Common myeloid progenitor, CD34-positive (primary cell): Measurements from ENCODE around the gene RIMKLA.

ENCODE experiments used
- CTCF ChIA-PET: fragments of 350-600 bp; sonication (Branson Sonifier 250); formaldehyde crosslinking; loops from one replicate; lab custom pipeline; 2021; ENCODE audit warnings: antibody characterized with exemption; lab: Charles Lee
- POLR2A ChIA-PET: fragments of 350-600 bp; sonication (Branson Sonifier 250); formaldehyde crosslinking; loops from one replicate; lab custom pipeline; 2021; ENCODE audit warnings: antibody characterized with exemption; lab: Charles Lee
- DNase-seq, 3 donors: peaks; one replicate each; pipeline versions ENCODE4 v3.0.0 to v3.0.0-alpha.2; 2013
- H3K27ac ChIP-seq, 2 experiments: 1 replicate in 1 of 2; 2 replicates in 1 of 2; pipeline ENCODE4 v1.7.0; 2013; ENCODE audit warnings: inconsistent platforms in 2 of 2, low read length in 2 of 2, mild to moderate bottlenecking in 2 of 2, low read depth in 1 of 2, moderate library complexity in 1 of 2; ENCODE audit not compliant: severe bottlenecking in 2 of 2, insufficient read depth in 1 of 2, poor library complexity in 1 of 2
- H3K27me3 ChIP-seq, 5 experiments: replicated peaks in 2 of 5; 1 replicate in 3 of 5; 2 replicates in 2 of 5; pipeline versions ENCODE4 v1.6.1 to v1.7.0; 2013; ENCODE audit warnings: low read length in 4 of 5, mild to moderate bottlenecking in 2 of 5, moderate library complexity in 2 of 5, inconsistent platforms in 1 of 5; ENCODE audit not compliant: insufficient read depth in 5 of 5, control insufficient read depth in 4 of 5
- H3K36me3 ChIP-seq, 4 experiments: 1 replicate in 2 of 4; 2 replicates in 2 of 4; pipeline versions ENCODE4 v1.6.1 to v1.7.0; 2013; ENCODE audit warnings: low read length in 3 of 4, control low read depth in 1 of 4, mild to moderate bottlenecking in 1 of 4; ENCODE audit not compliant: control insufficient read depth in 4 of 4, insufficient read depth in 4 of 4
- H3K4me1 ChIP-seq, 4 experiments: 1 replicate in 3 of 4; 2 replicates in 1 of 4; pipeline versions ENCODE4 v1.6.1 to v1.7.1; 2013; ENCODE audit warnings: low read length in 3 of 4, mild to moderate bottlenecking in 3 of 4, control low read depth in 1 of 4, inconsistent platforms in 1 of 4, moderate library complexity in 1 of 4; ENCODE audit not compliant: control insufficient read depth in 4 of 4, insufficient read depth in 4 of 4; ENCODE audit errors: control extremely low read depth in 1 of 4
- H3K4me3 ChIP-seq, 7 experiments: 1 replicate in 4 of 7; 2 replicates in 3 of 7; pipeline versions ENCODE4 v1.5.1 to v1.7.0; 2013; ENCODE audit warnings: mild to moderate bottlenecking in 7 of 7, low read length in 6 of 7, moderate library complexity in 6 of 7, inconsistent platforms in 2 of 7, low read depth in 2 of 7, control low read depth in 1 of 7; ENCODE audit not compliant: insufficient read depth in 4 of 7, control insufficient read depth in 1 of 7; ENCODE audit errors: extremely low read depth in 1 of 7
- H3K9me3 ChIP-seq, 5 experiments: 1 replicate in 4 of 5; 2 replicates in 1 of 5; pipeline versions ENCODE4 v1.6.1 to v1.7.1; 2013; ENCODE audit warnings: low read length in 4 of 5, mild to moderate bottlenecking in 2 of 5, inconsistent platforms in 1 of 5, low read depth in 1 of 5, moderate library complexity in 1 of 5; ENCODE audit not compliant: control insufficient read depth in 4 of 5, insufficient read depth in 2 of 5; ENCODE audit errors: control extremely low read depth in 1 of 5
- WGBS: methylation state at CpG from one replicate; pipeline ENCODE4 v1.1.5; 2013; ENCODE audit not compliant: insufficient coverage; 5-methylcytosine and 5-hydroxymethylcytosine counted together

The RIMKLA gene

DNA sequence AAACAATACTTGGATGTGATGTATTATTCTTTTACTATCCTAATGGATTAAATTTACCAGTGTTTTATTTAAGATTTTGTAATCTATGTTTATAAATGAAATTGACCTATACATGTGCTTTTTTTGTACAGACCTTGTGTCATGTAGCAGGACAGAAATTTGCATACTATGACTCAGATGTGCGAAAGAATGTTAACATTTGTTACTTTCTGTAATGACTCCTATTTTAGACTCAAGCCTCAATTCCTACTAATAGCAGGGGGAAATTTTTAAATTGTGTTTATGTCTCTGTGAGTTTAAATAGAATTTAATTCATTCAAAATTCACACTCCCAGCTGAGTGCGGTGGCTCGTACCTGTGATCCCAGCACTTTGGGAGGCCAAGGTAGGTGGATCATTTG is 21.8 kb upstream of the RIMKLA start:
- Histone ChIP-seq H3K27me3 (peaks cover 0 to 4% (median 0%) of the 10 kb centered on the region in 5 experiments), H3K4me1 (no peaks in the 10 kb centered on the region), H3K9me3 (no peaks in the 10 kb centered on the region), H3K36me3 (no peaks in the 10 kb centered on the region), H3K4me3 (no peak overlapping the region), H3K27ac (no peak overlapping the region)
- CTCF ChIA-PET: no interaction called here
- POLR2A ChIA-PET: no interaction called here
- WGBS: no CpG with 5 or more reads among the region's 3 CpGs
- no peak for DNase-seq

DNA sequence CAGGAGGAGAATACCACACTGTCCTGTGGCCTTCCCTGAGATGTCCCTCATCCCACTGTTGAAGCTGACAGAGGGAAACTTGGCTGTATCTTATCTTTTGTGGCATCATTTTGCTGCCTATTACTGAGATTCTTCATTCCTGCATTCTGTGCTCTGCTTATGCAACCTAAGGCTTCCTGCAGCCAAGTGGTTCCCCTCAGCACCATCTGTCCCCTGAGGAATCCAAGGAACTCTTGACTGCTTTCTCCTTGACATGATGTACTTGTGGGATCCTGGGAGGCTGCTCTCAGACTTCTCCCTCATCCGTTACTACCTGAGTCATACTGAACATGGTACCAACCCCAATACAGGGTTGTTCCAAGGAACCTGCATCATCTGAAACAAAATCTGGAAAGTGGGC is 21.1 kb upstream of the RIMKLA start:
- ChIA-PET CTCF (no interaction called here), POLR2A (no interaction called here)
- Histone ChIP-seq H3K4me1 (no peaks in the 10 kb centered on the region), H3K36me3 (no peaks in the 10 kb centered on the region), H3K4me3 (no peak overlapping the region), H3K9me3 (no peaks in the 10 kb centered on the region), H3K27me3 (peaks cover 0 to 4% (median 0%) of the 10 kb centered on the region in 5 experiments), H3K27ac (no peak overlapping the region)
- 88% methylated on average over 1 of the region's 1 CpG for WGBS
- no peak for DNase-seq

- Histone ChIP-seq H3K27me3 (peaks cover 0 to 2% (median 0%) of the 10 kb centered on the region in 5 experiments), H3K4me1 (no peaks in the 10 kb centered on the region), H3K9me3 (no peaks in the 10 kb centered on the region), H3K36me3 (no peaks in the 10 kb centered on the region), H3K4me3 (no peak overlapping the region), H3K27ac (no peak overlapping the region)
- POLR2A ChIA-PET: no interaction called here
- 94% methylated on average over 5 of the region's 6 CpGs for WGBS
- no peak for DNase-seq
- CTCF ChIA-PET: interaction anchor here (1.1 kb wide), 1 partner anchor 20 kb away, joined by 3 read pairs; no protein-coding TSS in a partner anchor
These were observed 16.5 kb upstream of the RIMKLA start for GRCh38 chr1:42364089-42364488.

GRCh38 chr1:42364542-42364941 is 16.1 kb upstream of the RIMKLA start:
- POLR2A ChIA-PET: interaction anchor here (0.7 kb wide), 1 partner anchor 260 kb away, joined by 3 read pairs; no protein-coding TSS in a partner anchor

DNA sequence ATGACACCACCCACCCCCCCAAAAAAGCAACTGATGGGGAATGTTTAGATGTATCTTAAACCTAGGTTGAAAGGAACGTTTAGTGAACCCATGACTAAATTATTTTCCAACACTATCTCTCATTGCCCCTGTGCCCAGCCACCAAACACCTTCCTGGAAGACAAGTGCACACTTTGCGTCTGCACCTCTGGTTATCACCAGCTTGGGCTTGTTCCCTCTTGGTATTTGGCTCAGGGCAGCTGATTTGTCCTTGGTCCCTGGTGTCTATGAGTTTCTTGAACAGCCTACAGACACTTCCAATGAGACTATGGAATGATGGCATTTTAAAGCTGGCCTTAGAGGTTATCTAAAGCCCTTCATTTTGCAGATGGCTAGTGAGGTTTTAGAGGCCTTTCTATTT is 15.5 kb upstream of the RIMKLA start:
- Histone ChIP-seq H3K4me3 (no peak overlapping the region), H3K4me1 (no peaks in the 10 kb centered on the region), H3K27me3 (peaks cover 0 to 2% (median 0%) of the 10 kb centered on the region in 5 experiments), H3K9me3 (no peaks in the 10 kb centered on the region), H3K36me3 (no peaks in the 10 kb centered on the region), H3K27ac (no peak overlapping the region)
- ChIA-PET CTCF (interaction anchor here (0.8 to 1.3 kb wide), 2 partner anchors 10 to 20 kb away, joined by 3 read pairs; no protein-coding TSS in a partner anchor), POLR2A (interaction anchor here (0.7 kb wide), 1 partner anchor 260 kb away, joined by 3 read pairs; no protein-coding TSS in a partner anchor)
- no peak for DNase-seq
- 83% methylated on average over 1 of the region's 2 CpGs for WGBS

More at GRCh38 chr1:42364542-42364941, 16.1 kb upstream of the RIMKLA start:
- no peaks in the 10 kb centered on the region for H3K9me3 ChIP-seq
- H3K27ac ChIP-seq: no peak overlapping the region
- CTCF ChIA-PET: interaction anchor here (1.1 kb wide), 1 partner anchor 20 kb away, joined by 3 read pairs; no protein-coding TSS in a partner anchor
- no peaks in the 10 kb centered on the region for H3K36me3 ChIP-seq
- H3K4me1 ChIP-seq: no peaks in the 10 kb centered on the region
- peaks cover 0 to 2% (median 0%) of the 10 kb centered on the region in 5 experiments for H3K27me3 ChIP-seq
- no peak overlapping the region for H3K4me3 ChIP-seq
- WGBS: no CpG with 5 or more reads among the region's 2 CpGs
- no peak for DNase-seq

DNA sequence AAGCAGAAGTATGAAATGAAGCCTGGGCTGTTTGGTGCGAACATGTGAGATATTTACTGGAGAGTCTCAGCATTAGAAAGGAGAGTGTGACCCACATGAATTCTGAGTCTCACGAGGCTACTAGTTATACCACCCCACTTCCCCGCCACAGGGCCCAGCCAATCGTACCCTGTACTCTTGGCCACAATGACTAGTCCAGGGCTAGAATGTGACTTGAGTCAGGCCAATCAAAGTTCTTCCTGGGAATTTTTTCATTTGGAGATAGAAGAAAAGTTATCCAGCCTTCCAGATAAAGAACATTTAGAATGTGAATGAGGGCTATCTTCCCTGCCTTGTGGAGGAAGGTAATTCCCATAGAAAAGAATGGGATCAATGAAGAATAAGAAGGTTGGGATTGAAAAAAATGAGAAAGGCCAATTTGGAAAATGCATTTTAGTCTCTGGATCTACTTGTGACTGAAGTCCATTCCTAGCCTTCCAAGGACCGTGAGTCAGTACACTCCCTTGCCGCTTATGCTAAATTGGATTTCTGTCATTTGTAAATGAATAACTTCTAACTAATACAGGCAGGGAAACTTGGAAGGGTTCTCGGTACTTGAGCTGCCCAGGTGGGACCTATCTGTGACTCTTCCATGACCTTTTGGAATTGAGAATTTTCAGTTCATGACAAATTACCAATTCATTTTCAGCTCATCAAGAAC is 12.3 kb upstream of the RIMKLA start:
- CTCF ChIA-PET: no interaction called here
- H3K36me3 ChIP-seq: no peaks in the 10 kb centered on the region
- no peak for DNase-seq
- H3K27ac ChIP-seq: no peak overlapping the region
- POLR2A ChIA-PET: no interaction called here
- WGBS: 73% methylated on average over 4 of the region's 7 CpGs
- peaks cover 0 to 5% (median 2%) of the 10 kb centered on the region in 5 experiments for H3K27me3 ChIP-seq
- H3K9me3 ChIP-seq: no peaks in the 10 kb centered on the region
- H3K4me3 ChIP-seq: no peak overlapping the region
- no peaks in the 10 kb centered on the region for H3K4me1 ChIP-seq

DNA sequence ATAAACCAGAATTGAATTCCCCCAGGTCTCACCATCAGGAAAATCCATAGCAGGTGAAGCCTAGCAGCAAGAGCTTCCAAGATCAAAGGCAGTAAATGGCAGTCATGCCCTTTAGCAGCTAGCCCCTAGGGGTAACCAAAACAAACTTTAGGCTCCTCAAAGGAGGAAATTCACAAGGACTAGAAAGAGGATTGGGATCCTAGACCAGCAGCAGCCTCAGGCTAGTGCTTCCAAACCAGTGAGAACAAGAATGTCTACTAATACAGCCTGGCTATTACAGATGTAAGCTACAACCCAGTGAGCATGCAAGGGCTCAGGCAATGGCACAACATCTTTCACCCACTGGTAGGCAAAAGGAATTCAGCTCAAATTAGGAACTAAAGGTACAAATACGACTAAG is 11.1 kb upstream of the RIMKLA start:
- 100% methylated on average over 1 of the region's 1 CpG for WGBS
- H3K9me3 ChIP-seq: no peaks in the 10 kb centered on the region
- DNase-seq: no peak
- no peak overlapping the region for H3K4me3 ChIP-seq
- no peaks in the 10 kb centered on the region for H3K36me3 ChIP-seq
- H3K4me1 ChIP-seq: no peaks in the 10 kb centered on the region
- ChIA-PET CTCF (no interaction called here), POLR2A (no interaction called here)
- H3K27me3 ChIP-seq: peaks cover 0 to 5% (median 2%) of the 10 kb centered on the region in 5 experiments
- H3K27ac ChIP-seq: no peak overlapping the region
